Measurements from ENCODE around the gene SLC6A4. TPM values are rescaled to one million over a fixed set of nuclear protein-coding genes. Genes with fewer than 3 reads are reported as not detected.

The SLC6A4 gene
- polyA plus RNA-seq, 1 of the 3 experiments (the other 2 are of a cell fraction) = 0.12 TPM

GRCh38 chr17:30237296-30238002 is 2.0 kb upstream of the SLC6A4 start:
- H3K9ac ChIP-seq = no peak overlapping the region
- no peaks in the 10 kb centered on the region for H3K79me2 ChIP-seq (ENCODE audit: insufficient read depth)
- TF ChIP-seq TAF1 (IDR thresholded peaks at IDR 0.05; ENCODE audit: borderline replicate concordance, low read depth, low read length) = no peak
- no peak for TF ChIP-seq RCOR1 (IDR thresholded peaks at IDR 0.05; ENCODE audit: low read length)
- no peak for TF ChIP-seq YY1 (IDR thresholded peaks at IDR 0.05; ENCODE audit: low read depth)
- TF ChIP-seq, protein P1, sequence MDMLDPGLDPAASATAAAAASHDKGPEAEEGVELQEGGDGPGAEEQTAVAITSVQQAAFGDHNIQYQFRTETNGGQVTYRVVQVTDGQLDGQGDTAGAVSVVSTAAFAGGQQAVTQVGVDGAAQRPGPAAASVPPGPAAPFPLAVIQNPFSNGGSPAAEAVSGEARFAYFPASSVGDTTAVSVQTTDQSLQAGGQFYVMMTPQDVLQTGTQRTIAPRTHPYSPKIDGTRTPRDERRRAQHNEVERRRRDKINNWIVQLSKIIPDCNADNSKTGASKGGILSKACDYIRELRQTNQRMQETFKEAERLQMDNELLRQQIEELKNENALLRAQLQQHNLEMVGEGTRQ (IDR thresholded peaks at IDR 0.05; ENCODE audit: borderline replicate concordance, low read depth, low read length) = no peak
- TF ChIP-seq SIN3A (IDR thresholded peaks at IDR 0.05; ENCODE audit: borderline replicate concordance, low read depth, low read length) = no peak
- TF ChIP-seq JUND (IDR thresholded peaks at IDR 0.05) = no peak
- no peak for TF ChIP-seq POLR2AphosphoS5 (IDR thresholded peaks at IDR 0.05; ENCODE audit: low read depth, low read length)
- no peak for TF ChIP-seq MXI1 (IDR thresholded peaks at IDR 0.05; ENCODE audit: low read depth, low read length)
- TF ChIP-seq FOXM1 (IDR thresholded peaks at IDR 0.05; ENCODE audit: low read depth) = no peak
- TF ChIP-seq, protein P2, sequence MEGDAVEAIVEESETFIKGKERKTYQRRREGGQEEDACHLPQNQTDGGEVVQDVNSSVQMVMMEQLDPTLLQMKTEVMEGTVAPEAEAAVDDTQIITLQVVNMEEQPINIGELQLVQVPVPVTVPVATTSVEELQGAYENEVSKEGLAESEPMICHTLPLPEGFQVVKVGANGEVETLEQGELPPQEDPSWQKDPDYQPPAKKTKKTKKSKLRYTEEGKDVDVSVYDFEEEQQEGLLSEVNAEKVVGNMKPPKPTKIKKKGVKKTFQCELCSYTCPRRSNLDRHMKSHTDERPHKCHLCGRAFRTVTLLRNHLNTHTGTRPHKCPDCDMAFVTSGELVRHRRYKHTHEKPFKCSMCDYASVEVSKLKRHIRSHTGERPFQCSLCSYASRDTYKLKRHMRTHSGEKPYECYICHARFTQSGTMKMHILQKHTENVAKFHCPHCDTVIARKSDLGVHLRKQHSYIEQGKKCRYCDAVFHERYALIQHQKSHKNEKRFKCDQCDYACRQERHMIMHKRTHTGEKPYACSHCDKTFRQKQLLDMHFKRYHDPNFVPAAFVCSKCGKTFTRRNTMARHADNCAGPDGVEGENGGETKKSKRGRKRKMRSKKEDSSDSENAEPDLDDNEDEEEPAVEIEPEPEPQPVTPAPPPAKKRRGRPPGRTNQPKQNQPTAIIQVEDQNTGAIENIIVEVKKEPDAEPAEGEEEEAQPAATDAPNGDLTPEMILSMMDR (IDR thresholded peaks at IDR 0.05) = no peak
- no peak for TF ChIP-seq FOXJ3 (CRISPR knock-in tag; IDR thresholded peaks at IDR 0.05)
- TF ChIP-seq, protein P3, sequence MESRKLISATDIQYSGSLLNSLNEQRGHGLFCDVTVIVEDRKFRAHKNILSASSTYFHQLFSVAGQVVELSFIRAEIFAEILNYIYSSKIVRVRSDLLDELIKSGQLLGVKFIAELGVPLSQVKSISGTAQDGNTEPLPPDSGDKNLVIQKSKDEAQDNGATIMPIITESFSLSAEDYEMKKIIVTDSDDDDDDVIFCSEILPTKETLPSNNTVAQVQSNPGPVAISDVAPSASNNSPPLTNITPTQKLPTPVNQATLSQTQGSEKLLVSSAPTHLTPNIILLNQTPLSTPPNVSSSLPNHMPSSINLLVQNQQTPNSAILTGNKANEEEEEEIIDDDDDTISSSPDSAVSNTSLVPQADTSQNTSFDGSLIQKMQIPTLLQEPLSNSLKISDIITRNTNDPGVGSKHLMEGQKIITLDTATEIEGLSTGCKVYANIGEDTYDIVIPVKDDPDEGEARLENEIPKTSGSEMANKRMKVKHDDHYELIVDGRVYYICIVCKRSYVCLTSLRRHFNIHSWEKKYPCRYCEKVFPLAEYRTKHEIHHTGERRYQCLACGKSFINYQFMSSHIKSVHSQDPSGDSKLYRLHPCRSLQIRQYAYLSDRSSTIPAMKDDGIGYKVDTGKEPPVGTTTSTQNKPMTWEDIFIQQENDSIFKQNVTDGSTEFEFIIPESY (IDR thresholded peaks at IDR 0.05; ENCODE audit: borderline replicate concordance, low read depth) = no peak
- no peak for TF ChIP-seq EZH2phosphoT487 (IDR thresholded peaks at IDR 0.05; ENCODE audit: borderline replicate concordance, low read depth)
- no peaks in the 10 kb centered on the region for H4K20me1 ChIP-seq (ENCODE audit: insufficient read depth)
- WGBS (ENCODE audit: low lambda C conversion rate) = 64% methylated on average over 21 of the region's 21 CpGs
- no peak overlapping the region for H3K4me3 ChIP-seq (ENCODE audit: low read depth in 2 of 2, low read length in 1 of 2)
- no peaks in the 10 kb centered on the region for H3K36me3 ChIP-seq (replicated peaks in 1 of 2; ENCODE audit: control insufficient read depth in 1 of 2, insufficient read depth in 2 of 2, low read length in 1 of 2)
- no peak overlapping the region for H3K27ac ChIP-seq (ENCODE audit: low read depth in 2 of 2, low read length in 1 of 2)
- no peak for DNase-seq
- ChIA-PET CTCF (interaction anchor here (0.9 to 6.0 kb wide), 15 partner anchors 10 to 144 kb away, joined by 3 to 65 read pairs (median 4); no protein-coding TSS in a partner anchor), POLR2A (no interaction called here)
- no peak overlapping the region for H2AFZ ChIP-seq (ENCODE audit: low read depth)
- H3K27me3 ChIP-seq (ENCODE audit: insufficient read depth) = peaks cover 24% of the 10 kb centered on the region
- H3K4me1 ChIP-seq (ENCODE audit: control insufficient read depth in 1 of 2, insufficient read depth in 2 of 2, low read depth in 1 of 2, low read length in 1 of 2) = peaks cover 0 to 8% of the 10 kb centered on the region in 2 experiments; a peak in 1 of 4 replicates
- H3F3A ChIP-seq (replicated peaks; ENCODE audit: insufficient read depth) = no peaks in the 10 kb centered on the region
- H3K9me2 ChIP-seq = no peaks in the 10 kb centered on the region
- no peak overlapping the region for H3K4me2 ChIP-seq
- no peaks in the 10 kb centered on the region for H3K9me3 ChIP-seq
